Neural cell (in vitro differentiated cells): ENCODE results near the gene EMC8.

ENCODE experiments used
- CTCF ChIP-seq: fragments of 450-650 bp; IDR thresholded peaks from 2 replicates; pipeline ENCODE4 v1.5.1; 2014; ENCODE audit warnings: antibody characterized with exemption, mild to moderate bottlenecking, moderate library complexity; ENCODE audit not compliant: poor library complexity, severe bottlenecking
- EP300 ChIP-seq: fragments of 450-650 bp; conservative IDR thresholded peaks from 2 replicates; pipeline ENCODE4 v1.6.1; 2014; ENCODE audit warnings: antibody characterized with exemption, mild to moderate bottlenecking, moderate library complexity; ENCODE audit not compliant: poor library complexity, severe bottlenecking
- EZH2 ChIP-seq: fragments of 200-600, 300-800 bp; shearing (Covaris generic), sonication (generic); IDR thresholded peaks from 2 replicates; pipeline ENCODE4 v1.6.1; 2014; ENCODE audit warnings: antibody characterized with exemption, low read length, borderline replicate concordance, mild to moderate bottlenecking; ENCODE audit not compliant: insufficient read depth, poor library complexity, severe bottlenecking
- MXI1 ChIP-seq: fragments of 450-650 bp; conservative IDR thresholded peaks from 2 replicates; pipeline ENCODE4 v1.6.1; 2014; ENCODE audit warnings: antibody characterized with exemption, mild to moderate bottlenecking; ENCODE audit not compliant: poor library complexity, severe bottlenecking
- POLR2AphosphoS5 ChIP-seq: IDR thresholded peaks from 2 replicates; pipeline ENCODE4 v1.6.1; 2012
- SMC3 ChIP-seq: fragments of 450-650 bp; conservative IDR thresholded peaks from 2 replicates; pipeline ENCODE4 v1.6.1; 2014; ENCODE audit warnings: antibody characterized with exemption, mild to moderate bottlenecking, moderate library complexity; ENCODE audit not compliant: poor library complexity

GRCh38 chr16:85805442-85806045 is 6.2 kb upstream of the EMC8 start:
- no peak for TF ChIP-seq CTCF
- no peak for TF ChIP-seq EP300
- TF ChIP-seq EZH2: no peak
- TF ChIP-seq SMC3: no peak
- no peak for TF ChIP-seq POLR2AphosphoS5
- TF ChIP-seq MXI1: no peak
